ENCODE data around the gene ADAMTS8.

The ADAMTS8 gene

GRCh38 chr11:130408901-130409300 is 19.5 kb downstream of the ADAMTS8 start:
- H3F3A ChIP-seq (ENCODE audit: insufficient read depth, low read length): no peaks in the 10 kb centered on the region
- H3K36me3 ChIP-seq (replicated peaks; ENCODE audit: insufficient read depth, low read length): no peaks in the 10 kb centered on the region
- H3K4me2 ChIP-seq (ENCODE audit: low read depth, low read length): no peak overlapping the region
- H4K20me1 ChIP-seq (ENCODE audit: insufficient read depth, low read length): no peaks in the 10 kb centered on the region
- no peak for DNase-seq
- H3K4me1 ChIP-seq (ENCODE audit: low read length): no peaks in the 10 kb centered on the region
- H3K79me2 ChIP-seq (ENCODE audit: low read length): no peaks in the 10 kb centered on the region
- H3K9ac ChIP-seq (ENCODE audit: low read length): no peak overlapping the region
- no peaks in the 10 kb centered on the region for H3K27me3 ChIP-seq (replicated peaks; ENCODE audit: insufficient read depth, low read length)
- no peak overlapping the region for H3K4me3 ChIP-seq (ENCODE audit: low read length)
- H3K9me3 ChIP-seq (replicated peaks; ENCODE audit: insufficient read depth, low read length): no peaks in the 10 kb centered on the region
- TF ChIP-seq CTCF (IDR thresholded peaks at IDR 0.05; ENCODE audit: low read length) (no peak), EZH2phosphoT487 (IDR thresholded peaks at IDR 0.05; ENCODE audit: low read length) (no peak), EZH2 (optimal IDR thresholded peaks at IDR 0.05; ENCODE audit: low read depth, low read length) (no peak)
- no peaks in the 10 kb centered on the region for H3K9me2 ChIP-seq (replicated peaks; ENCODE audit: insufficient read depth, low read length)
- no peak overlapping the region for H3K27ac ChIP-seq (ENCODE audit: low read length)
- H2AFZ ChIP-seq (ENCODE audit: low read length): no peak overlapping the region

DNA sequence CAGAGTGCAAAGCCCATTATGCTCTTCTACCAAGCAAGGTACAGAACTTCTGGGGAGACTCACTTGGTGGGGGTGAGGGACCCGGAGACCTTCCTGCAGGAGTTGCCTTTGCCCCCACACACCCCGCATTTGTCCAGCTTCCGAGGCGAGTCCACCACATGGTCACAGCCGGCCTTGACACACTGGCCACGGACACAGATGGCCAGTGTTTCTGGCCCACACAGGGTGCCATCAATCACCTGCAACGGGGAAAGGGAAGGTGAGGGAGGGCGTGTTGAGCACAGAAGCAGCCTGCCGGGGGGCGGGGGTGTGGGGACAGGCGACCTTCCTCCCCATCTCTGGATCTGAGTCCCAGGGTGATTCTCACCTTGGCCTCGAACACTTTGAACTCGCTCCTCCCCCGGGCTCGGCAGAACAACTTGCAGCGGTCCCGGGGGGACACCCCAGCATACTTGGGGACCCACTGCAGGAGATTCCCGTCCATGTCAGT is 20.0 kb downstream of the ADAMTS8 start:
- Histone ChIP-seq H3K9ac (ENCODE audit: low read length) (no peak overlapping the region), H3K9me2 (replicated peaks; ENCODE audit: insufficient read depth, low read length) (no peaks in the 10 kb centered on the region), H2AFZ (ENCODE audit: low read length) (no peak overlapping the region), H4K20me1 (ENCODE audit: insufficient read depth, low read length) (no peaks in the 10 kb centered on the region), H3K4me2 (ENCODE audit: low read depth, low read length) (no peak overlapping the region), H3K4me1 (ENCODE audit: low read length) (no peaks in the 10 kb centered on the region), H3K27ac (ENCODE audit: low read length) (no peak overlapping the region), H3F3A (ENCODE audit: insufficient read depth, low read length) (no peaks in the 10 kb centered on the region), H3K9me3 (replicated peaks; ENCODE audit: insufficient read depth, low read length) (no peaks in the 10 kb centered on the region), H3K79me2 (ENCODE audit: low read length) (no peaks in the 10 kb centered on the region), H3K27me3 (replicated peaks; ENCODE audit: insufficient read depth, low read length) (no peaks in the 10 kb centered on the region), H3K4me3 (ENCODE audit: low read length) (no peak overlapping the region), H3K36me3 (replicated peaks; ENCODE audit: insufficient read depth, low read length) (no peaks in the 10 kb centered on the region)
- no peak for DNase-seq
- no peak for TF ChIP-seq EZH2phosphoT487 (IDR thresholded peaks at IDR 0.05; ENCODE audit: low read length)
- TF ChIP-seq CTCF (IDR thresholded peaks at IDR 0.05; ENCODE audit: low read length): no peak
- no peak for TF ChIP-seq EZH2 (optimal IDR thresholded peaks at IDR 0.05; ENCODE audit: low read depth, low read length)

- H3K9ac ChIP-seq (ENCODE audit: low read length): no peak overlapping the region
- no peaks in the 10 kb centered on the region for H3K27me3 ChIP-seq (replicated peaks; ENCODE audit: insufficient read depth, low read length)
- H3K9me2 ChIP-seq (replicated peaks; ENCODE audit: insufficient read depth, low read length): no peaks in the 10 kb centered on the region
- no peak overlapping the region for H2AFZ ChIP-seq (ENCODE audit: low read length)
- H3K4me2 ChIP-seq (ENCODE audit: low read depth, low read length): no peak overlapping the region
- H3K4me3 ChIP-seq (ENCODE audit: low read length): no peak overlapping the region
- no peak for TF ChIP-seq CTCF (IDR thresholded peaks at IDR 0.05; ENCODE audit: low read length)
- no peak for TF ChIP-seq EZH2 (optimal IDR thresholded peaks at IDR 0.05; ENCODE audit: low read depth, low read length)
- TF ChIP-seq EZH2phosphoT487 (IDR thresholded peaks at IDR 0.05; ENCODE audit: low read length): no peak
- H3K36me3 ChIP-seq (replicated peaks; ENCODE audit: insufficient read depth, low read length): no peaks in the 10 kb centered on the region
- H3K79me2 ChIP-seq (ENCODE audit: low read length): no peaks in the 10 kb centered on the region
- H3F3A ChIP-seq (ENCODE audit: insufficient read depth, low read length): no peaks in the 10 kb centered on the region
- no peak for DNase-seq
- no peaks in the 10 kb centered on the region for H3K9me3 ChIP-seq (replicated peaks; ENCODE audit: insufficient read depth, low read length)
- no peak overlapping the region for H3K27ac ChIP-seq (ENCODE audit: low read length)
- no peaks in the 10 kb centered on the region for H3K4me1 ChIP-seq (ENCODE audit: low read length)
- no peaks in the 10 kb centered on the region for H4K20me1 ChIP-seq (ENCODE audit: insufficient read depth, low read length)
These were observed 20.4 kb downstream of the ADAMTS8 start for GRCh38 chr11:130407978-130408377.

Measured in MM.1S (cell line).